NB4 (cell line): ENCODE data around the gene TRIP4.

Experiments
- DNase-seq: peaks from one replicate; pipeline ENCODE4 v3.0.0; 2010; ENCODE audit warnings: low read depth
- H3K4me3 ChIP-seq: one replicate; pipeline ENCODE4 v1.5.1; 2011; ENCODE audit warnings: mild to moderate bottlenecking, low read depth, low read length, moderate library complexity
- MYC ChIP-seq: IDR thresholded peaks from 2 replicates; pipeline ENCODE4 v1.6.1; 2011; ENCODE audit warnings: low read depth, low read length
- POLR2A ChIP-seq: IDR thresholded peaks from 2 replicates; pipeline ENCODE4 v1.6.1; 2011; ENCODE audit warnings: mild to moderate bottlenecking; ENCODE audit not compliant: insufficient read length; ENCODE audit errors: extremely low read depth
- TF ChIP-seq, protein P1 (sequence below): IDR thresholded peaks from 2 replicates; pipeline ENCODE4 v1.6.1; 2011; ENCODE audit warnings: low read depth, low read length
- TF ChIP-seq, protein P2 (sequence below): IDR thresholded peaks from one replicate; pipeline ENCODE4 v1.5.1; 2012; ENCODE audit warnings: low read depth, low read length

TRIP4 gene

DNA sequence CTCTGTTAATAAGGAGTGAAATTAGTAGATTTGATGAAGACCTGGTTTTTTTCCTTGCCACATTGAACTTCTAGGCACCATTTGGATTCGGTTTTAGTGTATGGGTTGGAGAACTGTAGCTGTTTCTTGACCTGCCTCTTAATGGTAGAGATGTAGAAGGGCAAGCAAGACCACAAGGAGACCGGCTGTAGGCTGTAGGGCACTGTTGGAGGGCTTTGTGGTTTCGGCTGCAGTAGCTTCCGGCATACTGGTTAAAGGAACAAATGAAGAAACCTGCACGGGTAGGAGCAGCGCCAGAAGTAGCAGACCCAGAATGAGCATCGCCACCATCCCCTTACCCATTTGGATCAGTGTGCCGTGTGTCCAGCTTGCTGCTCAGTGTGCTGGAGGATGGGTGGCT, 14.3 kb upstream of the TRIP4 start:
- TF ChIP-seq, protein P1, sequence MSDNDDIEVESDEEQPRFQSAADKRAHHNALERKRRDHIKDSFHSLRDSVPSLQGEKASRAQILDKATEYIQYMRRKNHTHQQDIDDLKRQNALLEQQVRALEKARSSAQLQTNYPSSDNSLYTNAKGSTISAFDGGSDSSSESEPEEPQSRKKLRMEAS: no peak
- TF ChIP-seq POLR2A (no peak), MYC (no peak)
- TF ChIP-seq, protein P2, sequence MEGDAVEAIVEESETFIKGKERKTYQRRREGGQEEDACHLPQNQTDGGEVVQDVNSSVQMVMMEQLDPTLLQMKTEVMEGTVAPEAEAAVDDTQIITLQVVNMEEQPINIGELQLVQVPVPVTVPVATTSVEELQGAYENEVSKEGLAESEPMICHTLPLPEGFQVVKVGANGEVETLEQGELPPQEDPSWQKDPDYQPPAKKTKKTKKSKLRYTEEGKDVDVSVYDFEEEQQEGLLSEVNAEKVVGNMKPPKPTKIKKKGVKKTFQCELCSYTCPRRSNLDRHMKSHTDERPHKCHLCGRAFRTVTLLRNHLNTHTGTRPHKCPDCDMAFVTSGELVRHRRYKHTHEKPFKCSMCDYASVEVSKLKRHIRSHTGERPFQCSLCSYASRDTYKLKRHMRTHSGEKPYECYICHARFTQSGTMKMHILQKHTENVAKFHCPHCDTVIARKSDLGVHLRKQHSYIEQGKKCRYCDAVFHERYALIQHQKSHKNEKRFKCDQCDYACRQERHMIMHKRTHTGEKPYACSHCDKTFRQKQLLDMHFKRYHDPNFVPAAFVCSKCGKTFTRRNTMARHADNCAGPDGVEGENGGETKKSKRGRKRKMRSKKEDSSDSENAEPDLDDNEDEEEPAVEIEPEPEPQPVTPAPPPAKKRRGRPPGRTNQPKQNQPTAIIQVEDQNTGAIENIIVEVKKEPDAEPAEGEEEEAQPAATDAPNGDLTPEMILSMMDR: no peak
- DNase-seq: peak; percentile 69
- peak overlapping the region; percentile 28 for H3K4me3 ChIP-seq

DNA sequence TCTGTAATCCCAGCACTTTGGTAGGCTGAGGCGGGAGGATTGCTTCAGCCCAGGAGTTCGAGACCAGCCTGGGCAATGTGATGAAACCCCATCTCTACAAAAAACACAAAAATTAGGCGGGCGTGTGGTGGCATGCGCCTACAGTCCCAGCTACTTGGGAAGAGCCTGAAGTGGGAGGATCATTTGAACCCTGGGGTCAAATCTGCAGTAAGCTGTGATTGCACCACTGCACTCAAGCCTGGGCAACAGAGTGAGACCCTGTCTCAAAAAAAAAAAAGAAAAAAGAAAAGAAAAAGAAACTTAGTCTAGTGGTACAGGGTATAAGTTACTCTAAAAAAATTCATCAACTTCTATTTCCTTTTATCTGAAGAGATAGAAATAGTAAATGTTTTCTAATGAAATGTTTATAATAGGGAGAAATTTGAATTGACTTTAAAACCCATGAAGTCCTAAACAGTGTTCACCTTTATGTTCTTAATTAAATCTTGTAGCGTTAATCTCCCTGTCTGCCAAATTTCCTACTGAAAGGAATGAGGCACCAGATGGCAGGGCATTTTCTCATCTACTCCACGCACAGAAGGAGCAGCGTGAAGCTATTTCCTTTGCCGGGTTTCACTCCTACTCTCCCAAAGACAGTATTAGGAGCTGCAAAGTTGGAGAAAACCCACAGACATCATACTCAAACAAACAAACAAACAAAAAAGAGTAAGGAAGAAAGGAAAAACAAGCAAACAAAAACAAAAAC, 8.2 kb upstream of the TRIP4 start:
- peak overlapping the region; percentile 92 for H3K4me3 ChIP-seq
- DNase-seq: peak; percentile 19
- no peak for TF ChIP-seq POLR2A
- TF ChIP-seq, protein P1: no peak
- TF ChIP-seq MYC: no peak
- TF ChIP-seq, protein P2: no peak

DNA sequence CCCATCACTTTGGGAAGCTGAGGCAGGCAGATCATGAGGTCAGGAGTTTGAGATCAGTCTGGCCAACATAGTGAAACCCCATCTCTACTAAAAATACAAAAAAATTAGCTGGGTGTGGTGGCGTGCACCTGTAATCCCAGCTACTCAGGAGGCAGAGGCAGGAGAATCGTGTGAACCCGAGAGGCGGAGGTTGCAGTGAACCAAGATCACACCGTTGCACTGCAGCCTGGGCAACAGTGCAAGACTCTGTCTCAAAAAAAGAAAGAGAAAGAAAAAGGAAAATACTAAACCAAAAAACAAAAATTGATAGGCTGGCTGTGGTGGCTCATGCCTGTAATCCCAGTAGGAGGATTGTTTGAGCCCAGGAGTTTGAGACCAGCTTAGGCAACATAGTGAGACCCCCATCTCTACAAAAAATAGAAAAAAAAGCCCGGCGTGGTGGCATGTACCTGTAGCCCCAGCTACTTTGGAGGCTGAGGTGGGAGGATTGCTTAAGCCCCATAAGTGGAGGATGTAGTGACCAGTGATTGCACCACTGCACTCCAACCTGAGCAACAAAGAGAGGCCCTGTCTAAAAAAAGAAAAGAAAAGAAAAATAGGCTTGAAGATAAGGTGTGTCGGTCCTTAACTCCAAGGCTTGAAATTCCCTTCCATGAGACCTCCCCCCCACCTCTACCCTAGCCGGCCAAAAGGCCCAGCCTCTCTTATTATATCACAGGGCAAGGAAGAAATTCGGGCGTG, 7.3 kb upstream of the TRIP4 start:
- H3K4me3 ChIP-seq: peak overlapping the region; percentile 92
- DNase-seq: peak; percentile 25

DNA sequence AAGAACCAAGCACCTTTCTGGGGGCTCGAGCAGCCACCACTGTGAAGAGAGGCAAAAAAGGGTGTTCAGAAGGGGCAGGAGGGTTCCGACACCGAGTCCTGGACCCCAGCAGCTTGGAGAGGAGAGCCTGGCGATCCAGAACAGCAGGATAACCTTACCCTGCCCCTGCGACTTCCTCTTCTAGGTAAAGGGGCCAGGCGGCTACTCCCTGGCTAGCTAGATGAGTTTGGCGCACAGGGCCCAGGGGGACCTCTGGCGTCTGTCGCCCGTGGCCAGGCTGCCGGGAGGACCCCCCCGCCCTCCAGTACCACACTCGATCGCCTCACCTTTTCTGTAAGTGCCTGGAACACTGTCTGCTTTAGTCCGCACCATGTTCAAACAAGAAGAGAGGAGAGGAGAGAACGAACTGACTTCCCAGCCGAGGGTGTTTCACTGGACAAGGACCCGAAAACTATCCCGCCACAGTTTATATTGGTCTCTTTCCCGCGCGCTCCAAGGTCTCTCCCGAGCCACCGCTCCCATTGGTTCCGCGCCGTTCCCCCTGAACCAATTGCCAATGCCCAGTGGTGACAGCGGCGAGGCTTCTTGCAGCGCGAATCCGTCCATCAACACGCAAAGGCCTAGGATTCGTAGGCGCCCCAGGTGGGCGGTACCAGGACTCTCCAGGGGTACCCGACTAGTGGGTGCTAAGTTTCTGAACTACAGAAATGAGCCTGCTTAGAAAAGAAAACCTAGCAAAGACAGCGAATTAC, 6.5 kb upstream of the TRIP4 start, which contains the start of gene PCLAF:
Gene PCLAF (minus strand): TSS at position 442 of the 752 bp plus-strand sequence. CDS start 70 bp downstream, at position 372.
- TF ChIP-seq, protein P2: no peak
- TF ChIP-seq POLR2A (peak; percentile 90), MYC (peak; percentile 49; the same call in 1 of the 2 replicates)
- DNase-seq: peak; percentile 99
- H3K4me3 ChIP-seq: peak within 1 kb of the TSS; percentile 92

DNA sequence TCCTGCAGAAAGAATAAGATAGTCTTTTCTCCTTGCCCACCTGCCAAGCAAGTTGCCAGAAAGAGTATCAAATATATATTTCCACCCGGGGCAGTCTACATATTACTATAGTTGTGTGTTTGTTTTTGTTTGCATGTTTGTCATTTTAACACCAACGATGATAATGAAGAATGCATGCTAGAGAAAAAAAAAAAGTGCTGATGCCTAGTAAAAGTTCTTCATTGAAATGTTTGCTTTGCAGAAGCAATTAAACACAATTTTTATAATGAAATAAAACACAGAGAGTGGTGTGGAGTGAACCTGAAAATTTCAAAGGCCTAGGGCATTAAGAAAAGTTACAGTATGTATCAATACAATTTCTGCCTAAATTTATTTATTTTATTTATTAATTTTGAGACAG, 3.9 kb upstream of the TRIP4 start:
- TF ChIP-seq, protein P1: no peak
- TF ChIP-seq POLR2A (no peak), MYC (no peak)
- TF ChIP-seq, protein P2: no peak
- no peak overlapping the region for H3K4me3 ChIP-seq
- DNase-seq: no peak

DNA sequence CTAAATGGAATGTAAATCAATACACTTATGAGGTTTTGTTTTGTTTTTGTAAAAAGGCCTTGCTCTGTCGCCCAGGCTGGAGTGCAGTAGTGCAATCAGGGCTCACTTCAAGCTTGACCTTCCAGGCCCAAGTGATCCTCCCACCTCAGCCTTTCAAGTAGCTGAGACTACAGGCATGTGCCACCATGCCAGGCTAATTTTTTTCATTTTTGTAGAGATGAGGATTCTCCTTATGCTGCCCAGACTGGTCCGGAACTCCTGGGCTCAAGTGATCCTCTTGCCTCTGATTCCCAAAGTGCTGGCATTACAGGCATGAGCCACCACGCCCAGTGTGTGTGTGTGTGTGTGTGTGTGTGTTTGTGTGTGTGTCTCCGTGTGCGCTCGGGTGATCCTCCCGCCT, 1.3 kb upstream of the TRIP4 start:
- TF ChIP-seq MYC (no peak), POLR2A (no peak)
- TF ChIP-seq, protein P1: no peak
- TF ChIP-seq, protein P2: no peak
- no peak for DNase-seq
- no peak overlapping the region for H3K4me3 ChIP-seq
